ENCODE results near the gene BCL7C.
"Not testable (repeated sequence)": the region's sequence is repeated elsewhere in the genome, so short reads cannot be mapped to it uniquely, and the experiment has no call there.

Gene BCL7C

DNA sequence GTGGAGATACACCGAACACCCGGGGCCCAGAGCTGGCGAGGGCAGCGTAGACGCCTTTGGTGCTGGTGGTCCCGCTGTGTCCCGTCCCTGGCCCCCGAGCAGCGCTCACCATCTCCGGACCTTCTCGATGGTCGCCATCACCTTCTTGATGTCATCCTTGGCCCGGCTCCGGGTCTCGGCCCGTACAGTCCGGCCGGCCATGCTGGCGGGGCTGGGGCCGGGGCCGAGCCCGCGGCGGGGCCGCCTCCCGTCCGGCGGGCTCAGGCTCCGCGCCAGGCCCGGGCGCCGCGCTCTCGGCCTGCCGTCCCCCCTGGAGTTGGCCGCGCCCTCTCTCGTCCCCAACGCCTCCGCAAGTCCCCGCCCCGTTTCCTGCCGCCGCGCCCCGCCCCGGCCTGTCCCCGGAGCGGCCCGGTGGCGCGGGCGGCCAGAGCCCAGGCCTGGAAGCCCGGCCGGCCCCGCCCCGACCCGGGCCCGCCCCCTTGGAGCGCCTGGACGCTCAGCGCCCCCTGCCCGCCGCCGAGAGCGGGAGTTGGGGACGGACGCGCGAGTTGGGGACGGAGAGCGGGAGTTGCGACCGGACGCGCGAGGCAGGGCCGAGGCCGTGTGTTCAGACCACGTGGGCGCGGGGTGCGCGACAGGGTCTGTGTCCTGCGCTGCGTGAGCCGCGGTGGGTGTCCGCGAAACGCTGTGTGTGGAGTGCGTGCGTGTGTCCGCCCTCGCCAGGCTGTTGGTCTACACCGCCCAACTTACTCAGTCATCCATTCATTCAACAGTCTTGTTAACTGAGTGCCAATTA, at the start of gene BCL7C:
Gene BCL7C, minus strand, starts transcription at position 334 of the 796 bp plus-strand sequence. Its CDS starts 133 bp downstream, at position 201.
- DNase-seq: peak; percentile 75 to 84

DNA sequence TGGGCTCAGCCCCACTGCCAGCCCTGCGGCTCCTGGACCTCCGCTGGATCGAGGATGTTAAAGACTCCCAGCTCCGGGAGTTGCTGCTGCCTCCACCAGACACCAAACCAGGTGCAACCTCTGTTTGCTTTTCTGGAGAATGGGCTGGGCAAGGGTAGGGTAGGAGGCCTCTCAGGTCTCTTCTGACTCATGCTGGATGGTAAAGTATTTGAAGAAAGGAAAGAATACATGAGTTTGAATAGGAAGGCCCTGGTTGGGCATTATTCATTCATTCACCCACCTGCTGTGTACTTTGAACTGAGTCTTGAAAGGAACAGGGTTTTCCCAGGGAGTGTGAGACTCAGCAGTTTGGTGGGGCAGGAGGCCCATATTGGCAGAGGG, 48.5 kb upstream of the BCL7C start:
- no peak for DNase-seq

DNA sequence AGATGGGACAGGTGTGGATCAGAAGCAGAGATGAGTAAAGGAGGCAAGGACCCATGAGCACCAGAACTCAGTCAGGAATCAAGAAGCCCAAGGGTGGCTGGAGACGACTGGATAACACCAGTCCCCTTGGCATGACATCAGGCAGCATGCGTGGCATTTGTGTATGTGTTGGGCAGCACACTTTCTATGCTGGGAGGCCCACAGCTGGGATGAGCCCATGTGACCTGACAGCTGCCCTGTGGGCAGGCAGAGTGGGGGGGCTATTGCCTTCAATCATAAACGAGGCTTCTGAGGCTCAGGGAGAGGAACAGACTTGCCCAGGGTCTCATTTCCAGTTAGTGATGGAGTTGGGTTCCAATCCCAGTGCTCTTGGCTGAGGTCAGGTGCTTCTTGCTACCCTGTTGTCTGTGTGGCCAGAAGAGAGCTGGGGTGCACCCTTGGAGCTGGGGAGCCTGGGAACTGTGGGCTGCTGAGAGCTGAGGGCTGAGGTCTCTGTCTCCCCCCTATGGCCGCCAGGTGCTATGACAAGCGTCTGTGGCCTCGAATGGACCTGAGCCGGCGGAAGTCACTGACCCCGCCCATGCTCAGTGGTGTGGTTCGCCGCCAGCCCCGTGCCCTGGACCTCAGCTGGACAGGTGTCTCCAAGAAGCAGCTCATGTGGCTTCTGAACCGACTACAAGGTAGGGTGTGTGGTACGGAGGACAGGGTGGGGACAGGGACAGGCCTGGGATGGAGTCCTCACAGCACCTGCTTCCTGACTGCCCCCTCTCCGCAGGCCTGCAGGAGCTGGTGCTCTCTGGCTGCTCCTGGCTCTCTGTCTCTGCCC, 47.9 kb upstream of the BCL7C start:
- DNase-seq: peak; percentile 53 to 54

DNA sequence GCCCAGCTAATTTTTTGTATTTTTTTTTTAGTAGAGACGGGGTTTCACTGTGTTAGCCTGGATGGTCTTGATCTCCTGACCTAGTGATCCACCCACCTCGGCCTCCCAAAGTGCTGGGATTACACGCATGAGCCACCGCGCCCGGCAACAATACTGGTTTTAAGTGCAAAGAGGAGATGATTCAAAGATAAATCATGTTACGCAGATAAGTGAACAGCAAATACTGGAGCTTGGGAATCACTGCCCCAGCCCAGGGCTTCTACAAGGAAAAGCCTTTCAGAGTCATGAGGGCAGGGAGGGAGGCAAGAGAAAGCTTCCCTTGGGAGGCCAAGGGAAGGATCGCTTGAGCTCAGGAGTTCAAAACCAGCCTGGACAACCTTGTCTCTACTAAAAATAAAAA, 45.7 kb upstream of the BCL7C start:
- not testable (repeated sequence) for DNase-seq

DNA sequence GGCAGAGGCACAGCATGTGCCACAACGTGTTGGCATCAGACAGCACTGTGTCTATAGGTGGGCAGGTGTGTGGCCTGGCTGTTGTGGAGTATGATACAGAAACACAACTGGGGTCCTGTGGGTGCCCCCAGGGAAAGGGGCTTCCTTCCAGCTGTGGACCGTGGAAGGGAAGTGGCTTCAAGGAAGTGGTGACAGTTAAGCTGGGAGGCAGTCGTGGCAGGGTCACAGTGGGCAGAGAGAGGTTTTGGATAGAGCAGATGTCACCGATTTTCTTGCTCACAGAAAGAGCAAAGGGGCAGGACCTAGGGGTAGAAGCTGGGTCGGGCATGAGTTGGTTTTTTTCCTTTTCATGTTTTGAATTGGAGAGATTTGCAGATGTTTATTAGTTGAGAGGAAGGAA, 43.8 kb upstream of the BCL7C start:
- DNase-seq: no peak

DNA sequence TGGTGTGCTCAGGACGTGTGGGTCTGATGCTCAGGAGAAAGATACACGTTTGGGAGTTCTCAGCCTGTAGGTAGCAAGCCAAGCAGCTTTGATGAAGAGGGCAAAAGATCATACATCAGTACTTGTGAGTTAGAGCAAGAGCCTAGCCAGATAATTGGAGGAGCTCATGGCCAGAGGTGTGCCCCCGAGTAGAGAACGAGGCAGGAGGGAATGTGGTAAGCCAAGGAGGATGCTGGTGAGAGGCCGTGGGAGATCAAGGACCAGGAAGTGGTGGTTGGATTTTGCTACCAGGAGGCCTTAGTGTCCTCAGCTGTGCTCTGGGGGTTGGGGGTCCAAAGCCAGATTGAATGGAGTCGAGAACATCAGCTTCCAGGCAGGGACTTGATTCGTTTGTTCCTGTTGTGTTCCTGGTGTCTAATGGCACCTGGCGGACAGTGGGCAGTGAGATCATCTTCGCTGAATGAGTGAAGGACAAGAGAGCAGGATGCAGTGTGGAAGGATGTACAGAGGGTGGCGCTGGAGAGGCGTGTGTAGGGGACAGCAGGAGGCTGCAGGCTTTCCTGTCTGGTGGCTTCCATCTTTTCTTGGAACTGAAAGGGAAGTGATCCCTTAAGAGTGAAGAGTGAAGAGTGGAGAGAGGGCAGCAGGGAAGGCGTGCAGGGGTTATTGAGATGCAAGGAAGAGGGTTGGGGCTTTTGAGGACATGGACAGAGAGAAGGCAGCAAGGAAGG, 41.1 kb upstream of the BCL7C start:
- DNase-seq: no peak

DNA sequence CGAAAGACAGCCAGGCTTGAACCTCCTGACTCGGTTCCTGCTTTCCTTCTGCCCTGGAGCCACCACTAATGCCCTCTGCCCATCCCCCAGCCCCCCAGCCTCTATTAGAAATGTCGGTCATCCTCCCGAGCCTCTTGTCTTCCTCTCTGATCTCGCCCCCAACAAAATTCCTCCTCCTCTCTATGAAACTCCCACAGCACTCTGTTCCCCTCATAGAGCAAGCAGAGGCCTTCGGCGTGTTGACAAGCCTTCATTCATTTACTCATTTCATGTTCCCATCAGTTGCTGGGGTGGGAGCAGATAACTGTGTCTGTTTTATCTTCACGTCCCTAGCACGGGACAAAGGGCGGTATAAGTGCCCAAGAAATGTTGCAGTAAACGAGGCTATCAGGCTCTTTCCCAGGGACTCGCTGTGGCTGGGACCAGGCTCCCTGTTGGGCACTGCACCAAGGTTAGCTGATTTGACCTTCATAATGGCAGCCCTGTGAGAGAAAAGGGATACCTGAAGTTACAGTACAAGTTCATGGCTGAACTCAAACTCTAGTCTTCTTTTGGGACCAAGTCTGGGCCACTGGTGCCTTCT, 37.3 kb upstream of the BCL7C start:
- no peak for DNase-seq

DNA sequence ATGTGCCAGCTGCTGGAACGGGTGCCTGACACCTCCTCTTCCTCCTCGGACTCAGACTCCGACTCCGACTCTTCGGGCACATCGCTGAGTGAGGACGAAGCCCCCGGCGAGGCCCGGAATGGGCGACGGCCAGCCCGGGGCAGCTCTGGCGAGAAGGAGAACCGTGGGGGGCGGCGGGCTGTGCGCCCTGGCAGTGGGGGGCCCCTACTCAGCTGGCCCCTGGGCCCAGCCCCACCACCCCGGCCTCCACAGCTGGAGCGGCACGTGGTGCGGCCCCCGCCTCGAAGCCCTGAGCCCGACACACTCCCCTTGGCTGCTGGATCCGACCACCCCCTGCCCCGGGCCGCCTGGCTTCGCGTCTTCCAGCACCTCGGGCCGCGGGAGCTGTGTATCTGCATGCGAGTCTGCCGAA, 36.3 kb upstream of the BCL7C start:
- no peak for DNase-seq

DNA sequence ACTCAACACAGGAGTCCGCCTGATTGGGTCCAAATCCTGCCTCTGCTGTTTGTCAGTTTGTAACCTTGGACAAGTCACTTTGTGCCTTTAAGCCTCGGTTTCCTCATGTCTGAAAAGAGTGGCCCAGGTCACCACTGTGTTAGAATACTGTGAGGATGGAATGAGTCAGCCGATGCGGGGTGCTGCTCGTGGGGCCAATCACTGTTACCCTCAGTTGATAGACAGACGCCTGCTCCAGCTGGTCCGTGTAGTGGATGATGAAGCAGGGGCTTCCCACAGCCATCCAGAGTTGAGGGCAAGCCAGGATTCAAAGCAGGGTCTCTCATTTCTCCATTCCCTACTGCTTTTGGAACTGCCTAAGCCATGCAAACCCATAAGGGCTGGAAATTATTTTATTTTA, 35.3 kb upstream of the BCL7C start:
- DNase-seq: no peak

DNA sequence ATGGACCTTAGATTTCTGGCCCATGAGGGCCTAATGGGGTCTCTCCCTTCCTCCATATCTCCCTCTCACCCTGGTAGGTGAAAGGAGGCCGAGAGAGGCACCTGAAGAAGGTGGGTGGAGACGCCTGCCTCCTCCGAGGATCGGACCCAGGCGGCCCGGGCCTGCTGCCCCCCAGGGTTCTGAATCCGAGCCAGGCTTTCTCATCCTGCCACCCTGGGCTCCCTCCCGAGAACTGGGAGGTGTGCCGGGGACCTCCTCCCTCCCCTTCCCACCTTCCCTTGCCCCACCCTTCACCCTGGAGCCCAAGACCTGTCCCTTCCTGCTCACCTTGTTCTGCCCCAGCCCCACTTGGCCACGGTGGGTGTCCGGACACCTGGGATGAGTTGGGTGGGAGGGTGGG, 34.5 kb upstream of the BCL7C start:
- no peak for DNase-seq

DNA sequence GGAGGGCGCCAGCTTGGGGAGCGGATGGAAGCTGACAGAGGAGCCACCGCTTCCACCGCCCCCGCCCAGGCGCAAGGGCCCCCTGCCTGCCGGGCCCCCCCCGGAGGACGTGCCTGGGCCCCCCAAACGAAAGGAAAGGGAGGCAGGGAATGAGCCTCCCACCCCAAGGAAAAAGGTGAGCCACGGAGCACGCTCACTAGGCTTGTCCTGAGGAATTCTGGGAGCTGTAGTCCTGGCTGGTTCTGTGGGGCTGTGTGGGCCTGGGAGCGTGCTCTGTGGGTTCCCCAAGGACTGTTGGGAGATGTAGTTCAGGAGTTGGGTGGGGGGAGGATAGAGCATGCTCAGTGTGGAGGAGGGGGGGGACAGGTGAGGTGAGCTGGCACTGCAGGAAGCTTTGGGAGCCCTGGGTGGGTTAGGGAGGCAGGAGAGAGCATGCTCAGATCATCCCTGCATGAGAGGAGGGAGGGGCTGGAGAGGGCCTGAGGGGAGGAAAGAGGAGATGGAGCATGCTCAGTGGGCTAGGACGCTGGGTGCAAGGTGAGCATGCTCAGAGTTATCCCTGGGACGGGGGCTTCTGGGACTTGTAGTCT, 34.0 kb upstream of the BCL7C start:
- DNase-seq: peak; percentile 40 to 44

DNA sequence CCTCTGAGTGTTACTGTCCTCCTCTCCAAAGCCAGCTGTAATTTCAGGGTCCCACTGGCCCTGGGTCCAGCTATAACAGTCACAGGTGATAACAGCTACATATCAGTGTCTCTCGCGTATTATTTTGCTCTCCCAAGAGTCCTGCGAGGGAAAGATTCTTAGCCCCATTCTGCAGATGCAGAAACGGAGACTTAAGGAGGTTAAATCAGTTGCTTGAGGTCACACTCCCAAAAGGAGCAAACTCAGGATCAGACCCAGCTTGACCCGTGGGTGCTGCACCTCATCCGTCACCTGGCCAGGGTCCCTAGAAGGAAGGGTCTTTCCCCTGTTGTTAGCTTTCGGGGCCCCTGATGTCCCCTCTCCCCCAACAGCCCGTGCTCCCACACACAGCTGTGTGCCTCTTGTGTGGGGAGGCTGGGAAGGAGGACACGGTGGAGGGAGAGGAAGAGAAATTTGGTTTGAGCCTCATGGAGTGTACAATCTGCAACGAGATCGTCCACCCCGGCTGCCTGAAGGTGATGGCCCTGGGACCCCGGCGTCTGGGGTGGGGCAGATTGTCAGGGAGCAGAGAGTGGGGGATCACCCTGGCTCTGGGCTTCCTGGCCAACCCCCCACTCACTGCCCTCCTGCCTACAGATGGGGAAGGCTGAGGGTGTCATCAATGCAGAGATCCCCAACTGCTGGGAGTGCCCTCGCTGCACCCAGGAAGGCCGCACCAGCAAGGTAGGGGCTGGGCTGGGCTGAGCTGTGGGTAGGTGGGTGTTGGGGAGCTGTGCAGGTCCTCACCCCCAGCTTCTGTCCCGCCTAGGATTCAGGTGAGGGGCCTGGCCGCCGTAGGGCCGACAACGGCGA, 33.3 kb upstream of the BCL7C start:
- DNase-seq: no peak

DNA sequence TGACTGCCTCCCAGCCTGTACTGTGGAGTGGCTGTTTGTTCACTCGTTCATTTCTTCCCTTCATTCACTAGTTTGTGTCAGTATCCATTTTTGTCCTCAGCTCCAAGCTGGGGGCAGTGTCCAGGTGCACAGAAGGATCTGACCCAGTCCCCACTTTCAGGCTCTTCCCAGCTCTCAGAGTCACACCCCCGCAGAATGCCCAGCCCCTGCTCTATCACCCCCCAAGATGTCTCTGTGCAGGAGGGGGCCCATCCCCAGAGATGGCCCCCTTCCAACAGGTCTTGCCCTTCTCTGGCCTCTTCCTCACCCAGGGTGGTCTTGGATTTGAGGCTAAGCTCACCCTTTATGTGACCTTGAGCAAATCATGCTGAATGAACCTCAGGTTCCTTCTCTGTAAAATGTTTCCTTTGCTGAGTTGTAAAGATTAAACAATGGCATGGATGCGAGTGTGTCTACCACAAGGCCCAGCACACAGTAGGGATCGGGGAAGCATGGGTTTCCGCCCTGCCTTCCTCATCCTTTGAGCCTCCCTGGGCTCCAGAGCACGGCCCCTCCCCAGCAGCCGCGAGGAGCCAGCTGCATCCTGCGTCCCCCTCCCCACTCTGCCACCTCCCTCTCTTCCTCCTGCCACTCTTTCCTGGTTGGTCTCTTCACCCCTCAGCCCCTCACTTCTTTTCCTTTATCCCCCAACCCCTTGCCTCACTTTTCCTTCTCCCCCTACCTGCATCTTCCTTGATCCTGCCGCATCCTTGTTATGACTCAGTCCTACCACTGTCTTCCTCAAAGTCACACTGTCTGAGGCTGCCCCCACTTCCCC, 32.3 kb upstream of the BCL7C start:
- DNase-seq: no peak

DNA sequence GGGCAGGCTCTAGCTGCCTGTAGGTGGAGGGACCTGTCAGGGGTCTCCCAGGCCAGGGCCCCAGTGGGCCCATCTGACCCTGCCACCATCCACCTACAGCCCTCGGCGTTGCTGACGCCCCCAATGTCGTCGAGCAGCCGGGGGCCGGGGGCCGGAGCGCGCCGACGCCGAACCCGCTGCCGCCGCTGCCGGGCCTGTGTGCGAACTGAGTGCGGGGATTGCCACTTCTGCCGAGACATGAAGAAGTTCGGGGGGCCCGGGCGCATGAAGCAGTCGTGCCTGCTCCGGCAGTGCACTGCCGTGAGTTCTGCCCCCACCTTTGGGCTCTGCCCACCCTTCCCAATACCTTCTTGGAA, 31.7 kb upstream of the BCL7C start:
- DNase-seq: no peak

DNA sequence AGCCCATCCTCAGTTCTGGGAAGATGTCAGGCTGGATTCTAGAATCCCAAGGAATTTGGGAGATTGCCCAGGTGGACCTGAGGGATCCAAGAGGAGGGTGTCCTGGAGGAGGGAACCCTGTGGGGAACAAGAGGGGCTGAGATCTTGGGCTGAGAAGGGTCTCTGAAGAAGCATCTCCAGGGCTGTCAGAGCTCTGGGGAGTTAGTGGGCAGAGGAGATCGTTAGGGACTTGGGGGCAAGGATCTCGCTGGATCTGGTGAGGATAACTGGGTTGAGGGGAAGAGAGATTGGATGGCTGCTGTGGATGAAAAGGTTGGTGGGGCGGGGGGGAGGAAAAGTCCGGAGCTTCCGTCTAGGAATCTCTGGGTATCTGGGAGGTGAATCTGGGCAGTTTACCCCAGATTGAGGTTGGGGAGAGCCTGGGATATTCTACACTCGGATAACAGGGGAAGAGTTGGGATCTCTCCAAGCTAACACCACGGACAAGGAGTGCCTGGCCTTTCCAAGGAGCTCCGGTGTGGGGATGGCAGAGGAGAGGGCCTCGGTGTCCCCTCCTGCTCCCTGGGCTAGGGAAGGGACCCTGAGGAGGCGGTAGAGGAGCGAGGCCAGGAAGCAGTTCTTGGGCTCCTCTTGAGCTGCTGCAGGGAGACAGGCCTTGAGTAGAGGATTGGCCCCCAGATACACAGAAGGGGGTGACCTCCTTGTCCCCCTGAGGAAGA, 31.2 kb upstream of the BCL7C start:
- no peak for DNase-seq

DNA sequence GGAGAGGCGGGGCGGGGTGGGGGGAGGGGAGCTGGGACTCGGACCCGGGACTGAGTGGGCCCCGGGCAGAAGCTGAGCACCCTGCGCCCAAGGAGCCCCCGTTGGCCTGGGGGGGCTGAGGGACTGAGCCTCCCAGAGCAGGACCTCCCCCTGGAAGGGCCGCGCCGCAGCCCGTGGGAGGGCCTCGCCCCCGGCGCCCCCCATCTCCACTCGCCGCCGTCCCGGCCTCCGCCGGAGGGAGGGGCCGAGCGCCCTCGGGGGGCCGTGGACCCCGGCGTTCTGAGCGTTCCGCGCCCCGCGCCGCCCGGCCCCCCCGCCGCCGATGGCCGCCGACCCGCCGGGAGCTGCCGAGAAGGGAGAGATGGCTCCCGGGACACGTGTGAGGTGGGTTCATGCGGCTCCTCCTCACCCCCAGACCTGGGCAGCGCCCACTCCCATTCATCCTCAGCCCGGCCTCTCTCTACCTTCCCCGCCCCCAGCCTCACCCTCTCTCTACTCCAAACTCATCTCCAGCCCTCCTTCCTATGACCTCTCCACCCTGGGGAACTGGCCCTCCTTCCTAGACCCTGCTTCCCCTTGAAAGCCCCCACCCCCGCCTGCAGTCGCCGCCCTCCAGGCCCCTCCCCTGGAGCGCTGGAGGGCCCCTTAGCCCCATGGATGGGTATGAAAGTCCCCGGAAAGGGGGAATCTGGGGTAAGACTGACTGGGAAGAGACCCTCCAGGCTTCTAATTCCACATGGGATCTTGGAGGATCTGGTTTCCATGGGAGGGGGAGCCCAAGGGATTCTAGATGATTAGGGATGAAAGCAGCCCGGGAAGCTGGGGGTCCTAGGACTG, 30.4 kb upstream of the BCL7C start:
- DNase-seq: peak in 1 of 2 experiments; percentile 16

DNA sequence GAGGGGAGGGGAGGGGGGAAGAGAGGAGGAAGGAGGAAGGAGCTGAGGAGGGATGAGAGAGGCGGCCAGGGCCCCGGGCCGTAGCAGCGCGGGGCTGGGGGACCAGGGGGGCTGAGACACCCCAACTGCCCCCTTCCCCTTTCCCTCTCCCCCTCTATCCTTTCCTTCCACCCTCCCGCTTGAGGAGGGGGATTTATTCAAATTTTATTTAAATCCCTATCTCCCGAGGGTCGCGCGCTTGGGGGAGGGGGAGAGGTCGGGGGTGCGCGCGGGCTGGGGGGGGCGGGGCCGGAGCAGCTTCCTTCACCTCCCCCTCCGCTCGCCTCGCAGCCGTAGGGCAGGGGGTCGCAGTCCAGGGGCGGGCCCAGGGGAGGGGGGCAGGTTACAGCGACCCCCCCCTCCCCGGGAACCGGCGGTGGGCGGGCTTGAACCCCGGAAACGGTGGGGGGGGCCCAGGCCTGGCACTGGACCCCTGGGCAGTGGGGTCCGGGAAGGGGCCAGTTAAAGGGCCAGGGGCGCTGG, 29.7 kb upstream of the BCL7C start, which contains the start of gene FBXL19:
Gene FBXL19, plus strand, starts transcription at position 19 of the 522 bp plus-strand sequence. CDS start 2,183 bp downstream, outside the sequence.
- DNase-seq: peak in 1 of 2 experiments; percentile 35

DNA sequence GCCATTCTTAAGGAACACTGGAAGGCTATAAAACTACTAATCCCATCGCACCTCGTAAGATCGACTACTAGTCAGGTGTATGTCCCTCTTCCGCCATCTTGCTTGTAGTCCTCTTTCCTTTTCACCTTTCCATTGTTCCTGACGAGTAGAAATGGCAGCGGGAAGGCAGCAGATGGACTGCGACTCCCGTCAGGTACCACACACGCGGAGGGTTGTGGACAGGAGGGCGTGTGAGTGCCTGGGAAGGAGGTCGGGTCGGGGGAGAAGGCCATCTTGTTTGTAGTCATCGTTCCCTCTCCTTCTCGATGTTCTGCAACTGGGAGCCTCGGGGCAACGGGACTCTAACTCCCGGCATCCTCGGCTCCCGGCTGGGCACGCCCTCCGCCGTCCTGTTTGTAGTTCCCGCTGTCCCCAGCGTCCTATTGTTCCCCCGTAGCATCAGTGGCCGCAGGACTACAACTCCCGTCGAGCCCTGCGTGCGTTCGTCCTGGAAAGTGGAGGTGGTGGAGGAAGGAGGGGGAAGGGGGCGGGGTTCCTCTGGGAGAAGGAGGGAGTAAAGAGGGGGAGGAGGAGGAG, 29.2 kb upstream of the BCL7C start:
- peak; percentile 93 to 97 for DNase-seq
